Spleen (tissue), 7 donors: ENCODE data around the gene PIH1D1.

Experiments
- POLR2A ChIP-seq, 3 donors: fragments of 450-650 bp; IDR thresholded peaks; one replicate each; pipeline ENCODE4 v1.5.1; 2017; ENCODE audit warnings: antibody characterized with exemption in 3 of 3, mild to moderate bottlenecking in 1 of 3
- POLR2AphosphoS5 ChIP-seq, 3 donors: sonication (generic); formaldehyde crosslinking; IDR thresholded peaks; one replicate each; pipeline ENCODE4 v1.5.1; 2017; ENCODE audit warnings: antibody characterized with exemption in 3 of 3
- TF ChIP-seq, protein P1 (sequence below), 11 experiments: fragments of 200-600 bp in 7 of 11; fragments of 450-650 bp in 4 of 11; sonication (generic) in 4 of 11; IDR thresholded peaks in 8 of 11; conservative IDR thresholded peaks in 3 of 11; 1 replicate in 7 of 11; 2 replicates in 4 of 11; pipeline versions ENCODE4 v1.4.0 to v1.8.0; 2016 to 2021; ENCODE audit warnings: antibody characterized with exemption in 11 of 11, inconsistent platforms in 4 of 11, mild to moderate bottlenecking in 1 of 11
- donor health status: DM: no; HTN: no; CAD: no; lungs with moderate emphysema.
- donor health status: DM: no; HTN: no; CAD: no.
- donor health status: DM: no; HTN: no; CAD: no.

DNA sequence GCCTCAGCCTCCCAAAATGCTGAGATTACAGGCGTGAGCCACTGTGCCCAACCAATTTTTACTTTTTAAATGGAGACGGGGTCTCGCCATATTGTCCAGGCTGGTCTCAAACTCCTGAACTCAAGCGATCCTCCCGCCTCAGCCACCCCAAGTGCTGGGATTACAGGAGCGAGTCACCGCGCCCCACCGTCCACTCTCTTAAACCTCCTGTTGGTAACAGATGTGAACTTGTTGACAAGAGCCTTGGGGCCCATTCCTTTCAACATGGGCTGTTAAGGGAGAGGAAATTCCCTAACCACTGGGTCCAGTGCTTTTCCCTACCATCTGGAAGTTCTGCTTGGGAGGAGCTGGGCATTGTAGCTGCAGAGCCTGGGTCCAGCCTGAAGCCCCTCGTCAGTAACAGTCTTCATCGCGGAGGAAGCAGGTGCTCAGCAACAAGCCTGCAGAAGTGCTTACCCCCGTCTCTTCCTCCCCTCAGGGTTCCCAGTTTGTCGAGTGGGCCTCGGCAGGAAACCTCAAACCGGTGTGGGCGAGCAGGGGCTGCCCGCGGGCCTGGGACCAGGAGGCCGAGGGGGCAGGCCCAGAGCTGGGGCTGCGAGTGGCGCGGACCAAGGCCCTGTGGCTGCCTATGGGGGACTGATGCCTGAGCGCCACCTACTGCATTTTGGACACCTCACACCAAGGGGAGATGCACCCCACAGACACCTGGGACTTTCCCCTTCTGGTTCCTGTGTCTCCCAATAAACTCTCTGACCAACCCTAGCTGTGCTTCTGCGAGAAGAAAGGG is 18.4 kb upstream of the PIH1D1 start:
- TF ChIP-seq, protein P1, sequence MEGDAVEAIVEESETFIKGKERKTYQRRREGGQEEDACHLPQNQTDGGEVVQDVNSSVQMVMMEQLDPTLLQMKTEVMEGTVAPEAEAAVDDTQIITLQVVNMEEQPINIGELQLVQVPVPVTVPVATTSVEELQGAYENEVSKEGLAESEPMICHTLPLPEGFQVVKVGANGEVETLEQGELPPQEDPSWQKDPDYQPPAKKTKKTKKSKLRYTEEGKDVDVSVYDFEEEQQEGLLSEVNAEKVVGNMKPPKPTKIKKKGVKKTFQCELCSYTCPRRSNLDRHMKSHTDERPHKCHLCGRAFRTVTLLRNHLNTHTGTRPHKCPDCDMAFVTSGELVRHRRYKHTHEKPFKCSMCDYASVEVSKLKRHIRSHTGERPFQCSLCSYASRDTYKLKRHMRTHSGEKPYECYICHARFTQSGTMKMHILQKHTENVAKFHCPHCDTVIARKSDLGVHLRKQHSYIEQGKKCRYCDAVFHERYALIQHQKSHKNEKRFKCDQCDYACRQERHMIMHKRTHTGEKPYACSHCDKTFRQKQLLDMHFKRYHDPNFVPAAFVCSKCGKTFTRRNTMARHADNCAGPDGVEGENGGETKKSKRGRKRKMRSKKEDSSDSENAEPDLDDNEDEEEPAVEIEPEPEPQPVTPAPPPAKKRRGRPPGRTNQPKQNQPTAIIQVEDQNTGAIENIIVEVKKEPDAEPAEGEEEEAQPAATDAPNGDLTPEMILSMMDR (IDR thresholded peaks at IDR 0.05 in 8 of 11, conservative IDR thresholded peaks at IDR 0.05 in 3 of 11) = peak; percentile 46 to 80 (median 74)
- no peak for TF ChIP-seq POLR2A (IDR thresholded peaks at IDR 0.05)
- TF ChIP-seq POLR2AphosphoS5 (IDR thresholded peaks at IDR 0.05) = peak; percentile 76 to 86 (median 81)
